ENCODE data around the gene EPB42. TPM values are rescaled to one million over a fixed set of nuclear protein-coding genes. Genes with fewer than 3 reads are reported as not detected.

EPB42 gene
- polyA plus RNA-seq, 1 of the 3 experiments (the other 2 are of a cell fraction): not detected

DNA sequence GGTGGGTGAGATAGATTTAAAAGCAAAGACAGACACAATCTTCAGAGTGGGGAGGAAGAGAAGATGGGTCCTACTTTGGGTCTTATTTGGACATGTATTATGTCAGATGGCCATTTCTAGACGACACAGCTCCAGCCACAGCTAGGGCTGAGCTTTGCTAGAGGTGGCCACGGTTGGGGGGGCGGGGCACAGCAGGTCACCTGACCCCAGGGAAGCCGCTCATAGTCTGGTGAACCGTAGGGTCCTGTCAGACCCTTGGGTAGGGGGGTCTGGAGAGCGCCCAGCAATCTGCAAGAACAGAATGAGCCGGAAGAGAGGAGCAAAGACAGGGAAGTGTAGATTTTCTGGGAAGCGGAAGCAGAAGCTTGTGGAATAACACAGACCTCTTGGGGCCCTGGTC, 6.6 kb downstream of the EPB42 start:
- Histone ChIP-seq H3K4me2 (no peak overlapping the region), H2AFZ (ENCODE audit: low read depth) (no peak overlapping the region), H3K9me3 (no peaks in the 10 kb centered on the region), H3K4me3 (ENCODE audit: low read depth in 2 of 2, low read length in 1 of 2) (no peak overlapping the region), H3K36me3 (replicated peaks in 1 of 2; ENCODE audit: control insufficient read depth in 1 of 2, insufficient read depth in 2 of 2, low read length in 1 of 2) (no peaks in the 10 kb centered on the region), H3K9ac (no peak overlapping the region), H3K4me1 (ENCODE audit: control insufficient read depth in 1 of 2, insufficient read depth in 2 of 2, low read depth in 1 of 2, low read length in 1 of 2) (peaks cover 0 to 11% of the 10 kb centered on the region in 2 experiments; a peak in 1 of 4 replicates), H3F3A (replicated peaks; ENCODE audit: insufficient read depth) (no peaks in the 10 kb centered on the region), H3K27me3 (ENCODE audit: insufficient read depth) (peaks cover 8% of the 10 kb centered on the region; the same call in 1 of the 2 replicates), H3K79me2 (ENCODE audit: insufficient read depth) (no peaks in the 10 kb centered on the region), H3K27ac (ENCODE audit: low read depth in 2 of 2, low read length in 1 of 2) (no peak overlapping the region), H3K9me2 (no peaks in the 10 kb centered on the region), H4K20me1 (ENCODE audit: insufficient read depth) (no peaks in the 10 kb centered on the region)
- no peak for TF ChIP-seq FOXM1 (IDR thresholded peaks at IDR 0.05; ENCODE audit: low read depth)
- POLR2A ChIA-PET: no interaction called here
- CTCF ChIA-PET: interaction anchor here (0.9 to 11.9 kb wide), 7 partner anchors 10 to 71 kb away, joined by 3 to 70 read pairs (median 4); partner anchors contain the start of gene CCNDBP1
- no peak for DNase-seq
- 64% methylated on average over 8 of the region's 8 CpGs for WGBS (ENCODE audit: low lambda C conversion rate)

GRCh38 chr15:43213466-43213865, 7.4 kb downstream of the EPB42 start:
- Histone ChIP-seq H3K27ac (ENCODE audit: low read depth in 2 of 2, low read length in 1 of 2) (no peak overlapping the region), H3K9me3 (no peaks in the 10 kb centered on the region), H4K20me1 (ENCODE audit: insufficient read depth) (no peaks in the 10 kb centered on the region), H3K4me3 (ENCODE audit: low read depth in 2 of 2, low read length in 1 of 2) (no peak overlapping the region), H3K27me3 (ENCODE audit: insufficient read depth) (peaks cover 8% of the 10 kb centered on the region; the same call in 1 of the 2 replicates), H3K9ac (no peak overlapping the region), H3K79me2 (ENCODE audit: insufficient read depth) (no peaks in the 10 kb centered on the region), H3K9me2 (no peaks in the 10 kb centered on the region), H2AFZ (ENCODE audit: low read depth) (no peak overlapping the region), H3K4me1 (ENCODE audit: control insufficient read depth in 1 of 2, insufficient read depth in 2 of 2, low read depth in 1 of 2, low read length in 1 of 2) (peaks cover 0 to 7% of the 10 kb centered on the region in 2 experiments; a peak in 1 of 4 replicates), H3K4me2 (no peak overlapping the region), H3F3A (replicated peaks; ENCODE audit: insufficient read depth) (no peaks in the 10 kb centered on the region), H3K36me3 (replicated peaks in 1 of 2; ENCODE audit: control insufficient read depth in 1 of 2, insufficient read depth in 2 of 2, low read length in 1 of 2) (no peaks in the 10 kb centered on the region)
- ChIA-PET CTCF (interaction anchor here (0.9 to 11.9 kb wide), 6 partner anchors 10 to 72 kb away, joined by 3 to 70 read pairs (median 16); no protein-coding TSS in a partner anchor), POLR2A (no interaction called here)
- TF ChIP-seq, protein P1, sequence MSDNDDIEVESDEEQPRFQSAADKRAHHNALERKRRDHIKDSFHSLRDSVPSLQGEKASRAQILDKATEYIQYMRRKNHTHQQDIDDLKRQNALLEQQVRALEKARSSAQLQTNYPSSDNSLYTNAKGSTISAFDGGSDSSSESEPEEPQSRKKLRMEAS (IDR thresholded peaks at IDR 0.05; ENCODE audit: low read depth): no peak
- TF ChIP-seq SIN3A (IDR thresholded peaks at IDR 0.05; ENCODE audit: borderline replicate concordance, low read depth, low read length): no peak
- TF ChIP-seq CHD2 (IDR thresholded peaks at IDR 0.05; ENCODE audit: low read length, partially characterized antibody): no peak
- no peak for TF ChIP-seq RCOR1 (IDR thresholded peaks at IDR 0.05; ENCODE audit: low read length)
- TF ChIP-seq FOXM1 (IDR thresholded peaks at IDR 0.05; ENCODE audit: low read depth): no peak
- no peak for TF ChIP-seq IRF3 (IDR thresholded peaks at IDR 0.05; ENCODE audit: low read depth, low read length)
- TF ChIP-seq, protein P2, sequence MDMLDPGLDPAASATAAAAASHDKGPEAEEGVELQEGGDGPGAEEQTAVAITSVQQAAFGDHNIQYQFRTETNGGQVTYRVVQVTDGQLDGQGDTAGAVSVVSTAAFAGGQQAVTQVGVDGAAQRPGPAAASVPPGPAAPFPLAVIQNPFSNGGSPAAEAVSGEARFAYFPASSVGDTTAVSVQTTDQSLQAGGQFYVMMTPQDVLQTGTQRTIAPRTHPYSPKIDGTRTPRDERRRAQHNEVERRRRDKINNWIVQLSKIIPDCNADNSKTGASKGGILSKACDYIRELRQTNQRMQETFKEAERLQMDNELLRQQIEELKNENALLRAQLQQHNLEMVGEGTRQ (IDR thresholded peaks at IDR 0.05; ENCODE audit: borderline replicate concordance, low read depth, low read length): no peak
- no peak for TF ChIP-seq MEF2A (IDR thresholded peaks at IDR 0.05; ENCODE audit: borderline replicate concordance, low read depth)
- TF ChIP-seq, protein P3, sequence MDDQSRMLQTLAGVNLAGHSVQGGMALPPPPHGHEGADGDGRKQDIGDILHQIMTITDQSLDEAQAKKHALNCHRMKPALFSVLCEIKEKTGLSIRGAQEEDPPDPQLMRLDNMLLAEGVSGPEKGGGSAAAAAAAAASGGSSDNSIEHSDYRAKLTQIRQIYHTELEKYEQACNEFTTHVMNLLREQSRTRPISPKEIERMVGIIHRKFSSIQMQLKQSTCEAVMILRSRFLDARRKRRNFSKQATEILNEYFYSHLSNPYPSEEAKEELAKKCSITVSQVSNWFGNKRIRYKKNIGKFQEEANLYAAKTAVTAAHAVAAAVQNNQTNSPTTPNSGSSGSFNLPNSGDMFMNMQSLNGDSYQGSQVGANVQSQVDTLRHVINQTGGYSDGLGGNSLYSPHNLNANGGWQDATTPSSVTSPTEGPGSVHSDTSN (IDR thresholded peaks at IDR 0.05): no peak
- no peak for TF ChIP-seq GATA2 (CRISPR knock-in tag; IDR thresholded peaks at IDR 0.05)
- no peak for TF ChIP-seq FOSL2 (IDR thresholded peaks at IDR 0.05; ENCODE audit: borderline replicate concordance, low read depth)
- no peak for TF ChIP-seq GABPA (IDR thresholded peaks at IDR 0.05; ENCODE audit: low read depth)
- no peak for TF ChIP-seq RFX5 (IDR thresholded peaks at IDR 0.05; ENCODE audit: low read length)
- TF ChIP-seq JUND (IDR thresholded peaks at IDR 0.05): no peak
- TF ChIP-seq ZBTB33 (IDR thresholded peaks at IDR 0.05; ENCODE audit: borderline replicate concordance, low read depth): no peak
- TF ChIP-seq RXRA (IDR thresholded peaks at IDR 0.05; ENCODE audit: borderline replicate concordance, low read depth): no peak
- no peak for TF ChIP-seq FOXJ3 (CRISPR knock-in tag; IDR thresholded peaks at IDR 0.05)
- WGBS (ENCODE audit: low lambda C conversion rate): 58% methylated on average over 4 of the region's 5 CpGs
- DNase-seq: no peak
